Osteocyte (in vitro differentiated cells): ENCODE measurements around the gene FNIP1. TPM values are rescaled to one million over a fixed set of nuclear protein-coding genes. Genes with fewer than 3 reads are reported as not detected.

Source experiments
- DNase-seq: peaks from one replicate; pipeline ENCODE4 v3.0.0; 2021; ENCODE audit warnings: mixed read lengths; ENCODE audit not compliant: unreplicated experiment; ENCODE audit errors: extremely low spot score
- H3K27ac Mint-ChIP-seq: one replicate; pipeline ENCODE4 v1.8.0; 2021; ENCODE audit warnings: mild to moderate bottlenecking, mixed read lengths; ENCODE audit not compliant: unreplicated experiment
- H3K27me3 Mint-ChIP-seq: one replicate; pipeline ENCODE4 v1.8.0; 2021; ENCODE audit warnings: mixed read lengths; ENCODE audit not compliant: unreplicated experiment
- H3K36me3 Mint-ChIP-seq: one replicate; pipeline ENCODE4 v1.8.0; 2021; ENCODE audit warnings: mixed read lengths; ENCODE audit not compliant: unreplicated experiment
- H3K4me1 Mint-ChIP-seq: one replicate; pipeline ENCODE4 v1.8.0; 2021; ENCODE audit warnings: mixed read lengths; ENCODE audit not compliant: unreplicated experiment
- H3K4me3 Mint-ChIP-seq: one replicate; pipeline ENCODE4 v1.8.0; 2021; ENCODE audit warnings: mild to moderate bottlenecking, moderate library complexity, mixed read lengths; ENCODE audit not compliant: unreplicated experiment
- H3K9me3 Mint-ChIP-seq: one replicate; pipeline ENCODE4 v1.8.0; 2021; ENCODE audit warnings: mixed read lengths; ENCODE audit not compliant: unreplicated experiment
- CTCF ChIP-seq: fragments of 200-600 bp; sonication (generic); IDR thresholded peaks from 2 replicates; pipeline ENCODE4 v1.5.0; 2021; ENCODE audit warnings: antibody characterized with exemption, mild to moderate bottlenecking, moderate library complexity
- total RNA-seq: library from RNA; stranded (reverse); gene quantifications from 2 replicates; pipeline ENCODE4 v1.2.1, GENCODE V29; 2021

Gene FNIP1
- total RNA-seq, 1 donor from 2014 or later, result 43.0 TPM

- no peak overlapping the region for H3K27ac Mint-ChIP-seq
- DNase-seq, result no peak
- no peak overlapping the region for H3K4me3 Mint-ChIP-seq
These were observed 28.9 kb downstream of the FNIP1 start for GRCh38 chr5:131767891-131768290.

GRCh38 chr5:131766689-131767088 is 30.1 kb downstream of the FNIP1 start:
- no peak for DNase-seq
- peaks cover 20% of the 10 kb centered on the region for H3K36me3 Mint-ChIP-seq
- H3K4me3 Mint-ChIP-seq, result no peak overlapping the region
- H3K27me3 Mint-ChIP-seq, result no peaks in the 10 kb centered on the region
- H3K9me3 Mint-ChIP-seq, result peaks cover 6% of the 10 kb centered on the region
- TF ChIP-seq CTCF, result no peak
- H3K27ac Mint-ChIP-seq, result no peak overlapping the region
- peaks cover 23% of the 10 kb centered on the region for H3K4me1 Mint-ChIP-seq

More at GRCh38 chr5:131767891-131768290, 28.9 kb downstream of the FNIP1 start:
- peaks cover 16% of the 10 kb centered on the region for H3K36me3 Mint-ChIP-seq
- H3K4me1 Mint-ChIP-seq, result peaks cover 19% of the 10 kb centered on the region
- peaks cover under 1% of the 10 kb centered on the region for H3K9me3 Mint-ChIP-seq
- no peaks in the 10 kb centered on the region for H3K27me3 Mint-ChIP-seq
- no peak for TF ChIP-seq CTCF

GRCh38 chr5:131765261-131765660 is 31.6 kb downstream of the FNIP1 start:
- H3K36me3 Mint-ChIP-seq, result peaks cover 20% of the 10 kb centered on the region
- no peak for TF ChIP-seq CTCF
- H3K4me1 Mint-ChIP-seq, result peaks cover 34% of the 10 kb centered on the region
- H3K27me3 Mint-ChIP-seq, result no peaks in the 10 kb centered on the region
- H3K27ac Mint-ChIP-seq, result peak overlapping the region; percentile 8
- H3K9me3 Mint-ChIP-seq, result peaks cover 6% of the 10 kb centered on the region
- no peak for DNase-seq
- H3K4me3 Mint-ChIP-seq, result no peak overlapping the region

- H3K27me3 Mint-ChIP-seq, result no peaks in the 10 kb centered on the region
- H3K9me3 Mint-ChIP-seq, result peaks cover 6% of the 10 kb centered on the region
- H3K36me3 Mint-ChIP-seq, result peaks cover 20% of the 10 kb centered on the region
- no peak overlapping the region for H3K27ac Mint-ChIP-seq
- no peak overlapping the region for H3K4me3 Mint-ChIP-seq
- peaks cover 28% of the 10 kb centered on the region for H3K4me1 Mint-ChIP-seq
- DNase-seq, result no peak
- no peak for TF ChIP-seq CTCF
These were observed 32.8 kb downstream of the FNIP1 start for GRCh38 chr5:131763968-131764367.

GRCh38 chr5:131760793-131761192 is 36.0 kb downstream of the FNIP1 start:
- no peaks in the 10 kb centered on the region for H3K27me3 Mint-ChIP-seq

More at GRCh38 chr5:131760793-131761192, 36.0 kb downstream of the FNIP1 start:
- Mint-ChIP-seq H3K9me3 (peaks cover 9% of the 10 kb centered on the region), H3K36me3 (peaks cover 14% of the 10 kb centered on the region), H3K4me1 (peaks cover 28% of the 10 kb centered on the region), H3K27ac (no peak overlapping the region), H3K4me3 (no peak overlapping the region)
- no peak for DNase-seq
- no peak for TF ChIP-seq CTCF
